T-helper 17 cell (primary cell): ENCODE results near the gene CD99L2. TPM values are rescaled to one million over a fixed set of nuclear protein-coding genes. Genes with fewer than 3 reads are reported as not detected.
A peak's percentile ranks its signal among the peaks of the same experiment; 100 is the strongest.

Experiments
- ATAC-seq: fragments of 150-1000 bp; cut with Tn5 transposase; 2 replicates; pipeline ENCODE4 v1.10.0; 2021; ENCODE audit warnings: mild to moderate bottlenecking, moderate library complexity
- DNase-seq, 3 donors: peaks; one replicate each; pipeline versions ENCODE4 v3.0.0 to v3.0.0-alpha.2; 2020 to 2021
- H3K9me3 ChIP-seq: one replicate; pipeline ENCODE4 v1.7.0; 2013; ENCODE audit warnings: low read length, mild to moderate bottlenecking; ENCODE audit not compliant: control insufficient read depth, poor library complexity, severe bottlenecking
- H3K27ac Mint-ChIP-seq: one replicate; pipeline ENCODE4 v1.8.0; 2022; ENCODE audit warnings: mild to moderate bottlenecking, moderate library complexity, mixed read lengths
- H3K27me3 Mint-ChIP-seq: one replicate; pipeline ENCODE4 v1.8.0; 2022; ENCODE audit warnings: mixed read lengths
- H3K36me3 Mint-ChIP-seq: one replicate; pipeline ENCODE4 v1.8.0; 2022; ENCODE audit warnings: low read depth, mixed read lengths
- H3K4me1 Mint-ChIP-seq: one replicate; pipeline ENCODE4 v1.8.0; 2022; ENCODE audit warnings: mild to moderate bottlenecking, mixed read lengths
- H3K4me3 Mint-ChIP-seq: one replicate; pipeline ENCODE4 v1.8.0; 2022; ENCODE audit warnings: mild to moderate bottlenecking, moderate library complexity, mixed read lengths
- total RNA-seq, 4 donors: library from RNA in 2 of 4; stranded (reverse) in 2 of 4; gene quantifications; one replicate each; pipeline ENCODE4 v1.2.3 and lab custom pipeline; 2022 to 2026

Gene CD99L2
- total RNA-seq (10 to 100 TPM in 1 of 2 donors, 1 to 10 TPM in 1; 9.4 to 10.4 TPM), total RNA-seq (lab: John Stamatoyannopoulos, UW) (15.6 to 33.6 reads per million in 2 donors)

GRCh38 chrX:150898343-150899190 lies at the start of gene CD99L2:
CD99L2 (minus strand) TSS chrX:150898668; CDS start chrX:150898588, 80 bp downstream.
- Mint-ChIP-seq H3K27ac (peak within 1 kb of the TSS; percentile 21), H3K27me3 (peaks cover 6% of the 10 kb centered on the region), H3K4me3 (peak within 1 kb of the TSS; percentile 87), H3K4me1 (no peaks in the 10 kb centered on the region), H3K36me3 (peaks cover 3% of the 10 kb centered on the region)
- no peaks in the 10 kb centered on the region for H3K9me3 ChIP-seq
- ATAC-seq (peak; percentile 95), DNase-seq (peak; percentile 86 to 88 (median 87))

GRCh38 chrX:150944233-150944632 lies 45.8 kb upstream of the CD99L2 start:
- Mint-ChIP-seq H3K27ac (no peak overlapping the region), H3K27me3 (no peaks in the 10 kb centered on the region), H3K4me1 (no peaks in the 10 kb centered on the region), H3K4me3 (no peak overlapping the region), H3K36me3 (no peaks in the 10 kb centered on the region)
- DNase-seq, result no peak
- H3K9me3 ChIP-seq, result no peaks in the 10 kb centered on the region
- ATAC-seq, result no peak

- Mint-ChIP-seq H3K4me1 (no peaks in the 10 kb centered on the region), H3K27ac (no peak overlapping the region), H3K36me3 (no peaks in the 10 kb centered on the region), H3K27me3 (no peaks in the 10 kb centered on the region), H3K4me3 (no peak overlapping the region)
- H3K9me3 ChIP-seq, result no peaks in the 10 kb centered on the region
- no peak for ATAC-seq
- DNase-seq, result no peak
Observed at GRCh38 chrX:150942942-150943594, 44.6 kb upstream of the CD99L2 start.

- ATAC-seq (no peak), DNase-seq (no peak)
- Mint-ChIP-seq H3K4me3 (no peak overlapping the region), H3K4me1 (no peaks in the 10 kb centered on the region), H3K36me3 (no peaks in the 10 kb centered on the region), H3K27ac (no peak overlapping the region), H3K27me3 (no peaks in the 10 kb centered on the region)
- no peaks in the 10 kb centered on the region for H3K9me3 ChIP-seq
Observed at GRCh38 chrX:150941580-150941979, 43.1 kb upstream of the CD99L2 start.

- H3K27me3 Mint-ChIP-seq, result no peaks in the 10 kb centered on the region
- DNase-seq (no peak), ATAC-seq (no peak)
- no peaks in the 10 kb centered on the region for H3K36me3 Mint-ChIP-seq
- H3K4me3 Mint-ChIP-seq, result no peak overlapping the region
- no peak overlapping the region for H3K27ac Mint-ChIP-seq
- no peaks in the 10 kb centered on the region for H3K9me3 ChIP-seq
- H3K4me1 Mint-ChIP-seq, result no peaks in the 10 kb centered on the region
Observed at GRCh38 chrX:150940844-150941495, 42.5 kb upstream of the CD99L2 start.

- DNase-seq (no peak), ATAC-seq (no peak)
- H3K27ac Mint-ChIP-seq, result no peak overlapping the region
- H3K4me1 Mint-ChIP-seq, result no peaks in the 10 kb centered on the region
- H3K4me3 Mint-ChIP-seq, result no peak overlapping the region
- peaks cover 7% of the 10 kb centered on the region for H3K27me3 Mint-ChIP-seq
- no peaks in the 10 kb centered on the region for H3K9me3 ChIP-seq
- no peaks in the 10 kb centered on the region for H3K36me3 Mint-ChIP-seq
Observed at GRCh38 chrX:150936556-150936955, 38.1 kb upstream of the CD99L2 start.

- Mint-ChIP-seq H3K36me3 (no peaks in the 10 kb centered on the region), H3K27ac (no peak overlapping the region), H3K27me3 (peaks cover 7% of the 10 kb centered on the region), H3K4me1 (no peaks in the 10 kb centered on the region), H3K4me3 (no peak overlapping the region)
- ATAC-seq (no peak), DNase-seq (no peak)
- no peaks in the 10 kb centered on the region for H3K9me3 ChIP-seq
Observed at GRCh38 chrX:150935467-150935866, 37.0 kb upstream of the CD99L2 start.

GRCh38 chrX:150934453-150934852 lies 36.0 kb upstream of the CD99L2 start:
- ATAC-seq (no peak), DNase-seq (no peak)
- Mint-ChIP-seq H3K4me3 (no peak overlapping the region), H3K27ac (no peak overlapping the region), H3K27me3 (peaks cover 7% of the 10 kb centered on the region), H3K4me1 (no peaks in the 10 kb centered on the region), H3K36me3 (no peaks in the 10 kb centered on the region)
- H3K9me3 ChIP-seq, result no peaks in the 10 kb centered on the region

- Mint-ChIP-seq H3K4me3 (no peak overlapping the region), H3K27ac (no peak overlapping the region), H3K27me3 (peaks cover 7% of the 10 kb centered on the region), H3K36me3 (no peaks in the 10 kb centered on the region), H3K4me1 (no peaks in the 10 kb centered on the region)
- DNase-seq, result no peak
- no peaks in the 10 kb centered on the region for H3K9me3 ChIP-seq
- no peak for ATAC-seq
Observed at GRCh38 chrX:150933945-150934350, 35.5 kb upstream of the CD99L2 start.

- no peaks in the 10 kb centered on the region for H3K9me3 ChIP-seq
- Mint-ChIP-seq H3K4me3 (no peak overlapping the region), H3K27me3 (peaks cover 3% of the 10 kb centered on the region), H3K36me3 (no peaks in the 10 kb centered on the region), H3K4me1 (no peaks in the 10 kb centered on the region), H3K27ac (no peak overlapping the region)
- ATAC-seq, result no peak
- DNase-seq, result no peak
Observed at GRCh38 chrX:150929058-150929457, 30.6 kb upstream of the CD99L2 start.

GRCh38 chrX:150926791-150927190 lies 28.3 kb upstream of the CD99L2 start:
- Mint-ChIP-seq H3K36me3 (no peaks in the 10 kb centered on the region), H3K27ac (no peak overlapping the region), H3K27me3 (no peaks in the 10 kb centered on the region), H3K4me3 (no peak overlapping the region), H3K4me1 (no peaks in the 10 kb centered on the region)
- DNase-seq (no peak), ATAC-seq (no peak)
- H3K9me3 ChIP-seq, result no peaks in the 10 kb centered on the region

- ATAC-seq (no peak), DNase-seq (no peak)
- Mint-ChIP-seq H3K36me3 (no peaks in the 10 kb centered on the region), H3K4me3 (no peak overlapping the region), H3K4me1 (no peaks in the 10 kb centered on the region), H3K27ac (no peak overlapping the region), H3K27me3 (no peaks in the 10 kb centered on the region)
- no peaks in the 10 kb centered on the region for H3K9me3 ChIP-seq
Observed at GRCh38 chrX:150926304-150926703, 27.8 kb upstream of the CD99L2 start.

- H3K9me3 ChIP-seq, result no peaks in the 10 kb centered on the region
- Mint-ChIP-seq H3K4me1 (no peaks in the 10 kb centered on the region), H3K36me3 (no peaks in the 10 kb centered on the region), H3K27ac (no peak overlapping the region), H3K27me3 (no peaks in the 10 kb centered on the region), H3K4me3 (no peak overlapping the region)
- DNase-seq (no peak), ATAC-seq (no peak)
Observed at GRCh38 chrX:150919401-150919800, 20.9 kb upstream of the CD99L2 start.
